ENCODE results near the gene CHSY1. TPM values are rescaled to one million over a fixed set of nuclear protein-coding genes. Genes with fewer than 3 reads are reported as not detected.

CHSY1 gene
- total RNA-seq, 1 donor from 2014 or later: 38.2 TPM

GRCh38 chr15:101137312-101137940, 114.4 kb downstream of the CHSY1 start:
- peaks cover 17% of the 10 kb centered on the region for H3K4me1 Mint-ChIP-seq (ENCODE audit: low read depth, unreplicated experiment)
- peaks cover 5% of the 10 kb centered on the region for H3K36me3 Mint-ChIP-seq (ENCODE audit: unreplicated experiment)
- H3K9me3 Mint-ChIP-seq (ENCODE audit: unreplicated experiment): peaks cover 11% of the 10 kb centered on the region
- H3K27ac Mint-ChIP-seq (ENCODE audit: unreplicated experiment): no peak overlapping the region
- H3K27me3 Mint-ChIP-seq (ENCODE audit: unreplicated experiment): peaks cover 8% of the 10 kb centered on the region
- TF ChIP-seq CTCF (IDR thresholded peaks at IDR 0.05; ENCODE audit: partially characterized antibody, unreplicated experiment): no peak
- DNase-seq: no peak
- no peak overlapping the region for H3K4me3 Mint-ChIP-seq (ENCODE audit: unreplicated experiment)

GRCh38 chr15:101136381-101137268, 115.2 kb downstream of the CHSY1 start:
- H3K36me3 Mint-ChIP-seq (ENCODE audit: unreplicated experiment): peaks cover 5% of the 10 kb centered on the region
- H3K27me3 Mint-ChIP-seq (ENCODE audit: unreplicated experiment): peaks cover 8% of the 10 kb centered on the region
- peaks cover 10% of the 10 kb centered on the region for H3K9me3 Mint-ChIP-seq (ENCODE audit: unreplicated experiment)
- no peak overlapping the region for H3K4me3 Mint-ChIP-seq (ENCODE audit: unreplicated experiment)
- no peak for DNase-seq
- no peak overlapping the region for H3K27ac Mint-ChIP-seq (ENCODE audit: unreplicated experiment)
- H3K4me1 Mint-ChIP-seq (ENCODE audit: low read depth, unreplicated experiment): peaks cover 17% of the 10 kb centered on the region
- no peak for TF ChIP-seq CTCF (IDR thresholded peaks at IDR 0.05; ENCODE audit: partially characterized antibody, unreplicated experiment)

DNA sequence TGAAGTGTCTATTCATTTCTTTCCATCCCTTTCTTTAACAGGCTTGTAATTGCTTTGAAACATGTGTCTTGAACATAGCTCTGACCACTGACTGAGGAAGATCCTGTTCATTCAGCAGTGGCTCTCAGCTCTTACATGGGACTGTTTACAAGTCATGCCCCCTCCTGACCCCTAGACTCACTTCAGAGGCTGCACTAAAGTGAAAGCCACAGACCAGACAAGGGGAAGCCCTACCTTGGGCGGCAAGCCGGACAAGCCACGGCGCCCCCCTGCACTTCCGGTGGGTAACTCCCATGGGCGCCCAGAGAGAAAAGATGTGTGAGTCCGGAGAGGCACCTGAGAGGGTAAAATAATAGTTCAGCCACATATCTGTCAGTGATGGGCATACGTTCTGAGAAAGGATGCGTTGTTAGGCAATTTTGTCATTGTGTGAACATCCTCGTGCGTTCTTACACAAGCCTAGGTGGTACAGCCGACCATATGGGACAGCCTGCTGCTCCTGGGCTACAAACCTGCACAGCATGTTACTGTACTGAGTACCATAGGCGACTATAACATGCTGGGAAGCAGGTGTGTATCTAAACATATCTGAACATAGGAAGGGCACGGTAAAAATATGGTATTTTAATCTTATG, 116.2 kb downstream of the CHSY1 start:
- peaks cover 5% of the 10 kb centered on the region for H3K36me3 Mint-ChIP-seq (ENCODE audit: unreplicated experiment)
- H3K9me3 Mint-ChIP-seq (ENCODE audit: unreplicated experiment): peaks cover 9% of the 10 kb centered on the region
- H3K4me3 Mint-ChIP-seq (ENCODE audit: unreplicated experiment): no peak overlapping the region
- H3K27ac Mint-ChIP-seq (ENCODE audit: unreplicated experiment): no peak overlapping the region
- TF ChIP-seq CTCF (IDR thresholded peaks at IDR 0.05; ENCODE audit: partially characterized antibody, unreplicated experiment): no peak
- H3K4me1 Mint-ChIP-seq (ENCODE audit: low read depth, unreplicated experiment): peaks cover 17% of the 10 kb centered on the region
- H3K27me3 Mint-ChIP-seq (ENCODE audit: unreplicated experiment): peaks cover 8% of the 10 kb centered on the region
- no peak for DNase-seq

- peaks cover 5% of the 10 kb centered on the region for H3K36me3 Mint-ChIP-seq (ENCODE audit: unreplicated experiment)
- H3K4me1 Mint-ChIP-seq (ENCODE audit: low read depth, unreplicated experiment): peaks cover 12% of the 10 kb centered on the region
- H3K9me3 Mint-ChIP-seq (ENCODE audit: unreplicated experiment): peaks cover 8% of the 10 kb centered on the region
- H3K27me3 Mint-ChIP-seq (ENCODE audit: unreplicated experiment): peaks cover 6% of the 10 kb centered on the region
- no peak overlapping the region for H3K27ac Mint-ChIP-seq (ENCODE audit: unreplicated experiment)
- no peak overlapping the region for H3K4me3 Mint-ChIP-seq (ENCODE audit: unreplicated experiment)
- no peak for TF ChIP-seq CTCF (IDR thresholded peaks at IDR 0.05; ENCODE audit: partially characterized antibody, unreplicated experiment)
- no peak for DNase-seq
Observed at GRCh38 chr15:101134780-101135179, 117.1 kb downstream of the CHSY1 start.

Measured in glutamatergic neuron (in vitro differentiated cells).